Thyroid gland (tissue), 4 donors: ENCODE data around the gene LMX1B. TPM values are rescaled to one million over a fixed set of nuclear protein-coding genes. Genes with fewer than 3 reads are reported as not detected.

Experiments used
- DNase-seq, 2 donors: peaks; one replicate each; pipeline ENCODE4 v3.0.0-alpha.2; 2019
- H3K27ac ChIP-seq, 3 donors: fragments of 200-600 bp; sonication (generic); 1 replicate in 2 of 3; 2 replicates in 1 of 3; pipeline ENCODE4 v1.5.1; 2016 to 2019; ENCODE audit warnings: mild to moderate bottlenecking in 1 of 3, moderate library complexity in 1 of 3
- H3K27me3 ChIP-seq: fragments of 200-600 bp; sonication (generic); one replicate; pipeline ENCODE4 v1.5.1; 2019
- H3K36me3 ChIP-seq, 2 donors: fragments of 200-600 bp; sonication (generic); one replicate each; pipeline ENCODE4 v1.5.1; 2016 to 2019
- H3K4me1 ChIP-seq, 2 donors: fragments of 200-600 bp; sonication (generic); one replicate each; pipeline ENCODE4 v1.5.1; 2017 to 2019
- H3K4me3 ChIP-seq, 3 donors: fragments of 200-600 bp; sonication (generic); replicated peaks in 1 of 3; 1 replicate in 2 of 3; 2 replicates in 1 of 3; pipeline ENCODE4 v1.5.1; 2016; ENCODE audit warnings: mild to moderate bottlenecking in 1 of 3
- H3K9me3 ChIP-seq: fragments of 200-600 bp; sonication (generic); one replicate; pipeline ENCODE4 v1.5.1; 2017
- CTCF ChIP-seq, 6 experiments: fragments of 200-600 bp in 3 of 6; fragments of 450-650 bp in 3 of 6; sonication (generic) in 3 of 6; IDR thresholded peaks; one replicate each; pipeline ENCODE4 v1.5.1; 2016 to 2019; ENCODE audit warnings: antibody characterized with exemption in 6 of 6, mild to moderate bottlenecking in 2 of 6, inconsistent platforms in 1 of 6, moderate library complexity in 1 of 6
- POLR2A ChIP-seq, 2 donors: fragments of 450-650 bp; IDR thresholded peaks; one replicate each; pipeline ENCODE4 v1.6.1; 2017; ENCODE audit warnings: antibody characterized with exemption in 2 of 2, mild to moderate bottlenecking in 2 of 2, moderate library complexity in 1 of 2
- WGBS, 2 donors: methylation state at CpG; one replicate each; pipeline ENCODE4 v1.1.5; 2017; 5-methylcytosine and 5-hydroxymethylcytosine counted together
- intact Hi-C: fragments of 100-400 bp; cut with DNase I; formaldehyde crosslinking; loops from one replicate; pipeline ENCODE4 v1.15.1; 2023
- total RNA-seq, 4 donors: library from RNA; depleted of rRNA; stranded (reverse); fragments of >200 nt; gene quantifications; one replicate each; pipeline ENCODE4 v1.2.3, GENCODE V29; 2016

LMX1B gene
- total RNA-seq, 4 donors from 2014 or later = 0.68 to 5.5 (median 1.7) TPM

GRCh38 chr9:126672634-126673284 is 59.0 kb downstream of the LMX1B start:
- H3K27ac ChIP-seq = no peak overlapping the region
- intact Hi-C loops = no loop called here
- TF ChIP-seq POLR2A (IDR thresholded peaks at IDR 0.05) = no peak
- no peak for TF ChIP-seq CTCF (IDR thresholded peaks at IDR 0.05)
- H3K4me1 ChIP-seq = no peaks in the 10 kb centered on the region
- WGBS, 2 donors = 88 to 90% methylated on average over 15 to 17 of the region's 18 CpGs
- peaks cover 6% of the 10 kb centered on the region for H3K27me3 ChIP-seq
- no peaks in the 10 kb centered on the region for H3K9me3 ChIP-seq
- no peak for DNase-seq
- no peaks in the 10 kb centered on the region for H3K36me3 ChIP-seq
- H3K4me3 ChIP-seq = no peak overlapping the region

GRCh38 chr9:126673689-126674364 is 60.1 kb downstream of the LMX1B start:
- H3K36me3 ChIP-seq = no peaks in the 10 kb centered on the region
- 27 to 30% methylated on average over 13 of the region's 13 CpGs for WGBS, 2 donors
- no peaks in the 10 kb centered on the region for H3K9me3 ChIP-seq
- TF ChIP-seq POLR2A (IDR thresholded peaks at IDR 0.05) = no peak
- no peak for TF ChIP-seq CTCF (IDR thresholded peaks at IDR 0.05)
- intact Hi-C loops = no loop called here
- no peak for DNase-seq
- no peaks in the 10 kb centered on the region for H3K4me1 ChIP-seq
- no peak overlapping the region for H3K27ac ChIP-seq
- no peak overlapping the region for H3K4me3 ChIP-seq
- H3K27me3 ChIP-seq = peaks cover 6% of the 10 kb centered on the region

GRCh38 chr9:126674365-126675146 is 60.8 kb downstream of the LMX1B start:
- intact Hi-C loops = no loop called here
- no peak overlapping the region for H3K4me3 ChIP-seq
- H3K4me1 ChIP-seq = no peaks in the 10 kb centered on the region
- peaks cover 6% of the 10 kb centered on the region for H3K27me3 ChIP-seq
- no peak overlapping the region for H3K27ac ChIP-seq
- DNase-seq = no peak
- H3K36me3 ChIP-seq = no peaks in the 10 kb centered on the region
- H3K9me3 ChIP-seq = no peaks in the 10 kb centered on the region
- WGBS, 2 donors = 44 to 46% methylated on average over 11 of the region's 11 CpGs
- TF ChIP-seq POLR2A (IDR thresholded peaks at IDR 0.05) = no peak
- no peak for TF ChIP-seq CTCF (IDR thresholded peaks at IDR 0.05)

- Histone ChIP-seq H3K9me3 (no peaks in the 10 kb centered on the region), H3K36me3 (no peaks in the 10 kb centered on the region), H3K4me3 (no peak overlapping the region), H3K27ac (no peak overlapping the region), H3K4me1 (no peaks in the 10 kb centered on the region), H3K27me3 (peaks cover 6% of the 10 kb centered on the region)
- intact Hi-C loops = no loop called here
- 51 to 55% methylated on average over 8 of the region's 8 CpGs for WGBS, 2 donors
- no peak for DNase-seq
- TF ChIP-seq CTCF (IDR thresholded peaks at IDR 0.05) = no peak
- TF ChIP-seq POLR2A (IDR thresholded peaks at IDR 0.05) = no peak
These were observed 61.4 kb downstream of the LMX1B start for GRCh38 chr9:126675147-126675467.
